ENCODE measurements around the gene LMBR1.

- TF ChIP-seq REST (IDR thresholded peaks at IDR 0.05; ENCODE audit: borderline replicate concordance) (no peak), TAF1 (IDR thresholded peaks at IDR 0.05; ENCODE audit: low read depth) (no peak), CTCF (IDR thresholded peaks at IDR 0.05; ENCODE audit: poor library complexity, severe bottlenecking) (no peak), MXI1 (conservative IDR thresholded peaks at IDR 0.05; ENCODE audit: poor library complexity, severe bottlenecking) (no peak), EP300 (conservative IDR thresholded peaks at IDR 0.05; ENCODE audit: poor library complexity, severe bottlenecking) (no peak), POLR2AphosphoS5 (IDR thresholded peaks at IDR 0.05) (no peak), EZH2 (IDR thresholded peaks at IDR 0.05; ENCODE audit: borderline replicate concordance, insufficient read depth, low read length, poor library complexity, severe bottlenecking) (no peak)
Measured at GRCh38 chr7:156795415-156795814, 97.6 kb downstream of the LMBR1 start.
